Astrocyte (in vitro differentiated cells and primary cell): Measurements from ENCODE around the gene SCYL1.
A peak's percentile ranks its signal among the peaks of the same experiment; 100 is the strongest.

Experiments used
- EZH2 ChIP-seq: IDR thresholded peaks from 2 replicates; pipeline ENCODE4 v1.6.1; 2012; ENCODE audit warnings: mild to moderate bottlenecking, low read length, inconsistent platforms; ENCODE audit not compliant: insufficient read depth
- TF ChIP-seq, protein P1 (sequence below): IDR thresholded peaks from 2 replicates; pipeline ENCODE4 v1.5.1; 2011; ENCODE audit warnings: low read depth, mild to moderate bottlenecking, inconsistent platforms, low read length, moderate library complexity; ENCODE audit not compliant: insufficient read depth

DNA sequence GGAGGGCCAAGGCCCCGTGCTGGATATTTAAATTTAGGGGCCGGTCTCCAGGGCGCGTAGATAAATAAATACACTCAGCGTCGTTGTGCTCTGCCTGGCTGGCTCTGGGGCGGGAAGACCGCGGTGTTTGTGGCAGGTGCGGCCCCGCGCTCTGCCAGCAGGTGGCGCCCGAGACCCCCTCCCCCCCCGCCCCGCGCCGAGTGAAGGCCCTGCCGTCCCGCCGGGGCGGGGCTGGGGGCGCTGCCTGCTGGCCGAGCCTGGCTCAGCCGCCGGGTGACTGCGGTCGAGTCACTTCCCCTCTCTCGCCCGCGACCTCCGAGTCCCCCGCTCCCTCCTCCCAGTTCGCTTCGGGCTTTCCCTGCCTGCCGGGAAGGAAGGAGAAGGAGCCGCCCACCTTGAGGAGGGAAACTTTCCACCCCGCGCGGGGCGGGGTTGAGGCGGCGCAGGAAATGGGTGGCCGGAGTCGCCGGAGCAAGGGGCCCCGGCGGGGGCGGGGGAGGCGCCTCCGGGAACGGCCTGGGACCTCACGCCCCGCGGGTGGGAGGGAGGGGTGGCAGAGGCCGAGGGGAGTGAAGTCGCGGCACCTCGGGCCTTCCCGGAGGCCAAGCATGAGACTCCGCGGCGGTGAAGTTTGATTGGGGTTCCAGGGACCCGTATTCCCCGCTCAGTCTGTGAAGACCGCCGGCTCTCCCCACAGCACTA lies 49.4 kb downstream of the SCYL1 start:
- TF ChIP-seq, protein P1, sequence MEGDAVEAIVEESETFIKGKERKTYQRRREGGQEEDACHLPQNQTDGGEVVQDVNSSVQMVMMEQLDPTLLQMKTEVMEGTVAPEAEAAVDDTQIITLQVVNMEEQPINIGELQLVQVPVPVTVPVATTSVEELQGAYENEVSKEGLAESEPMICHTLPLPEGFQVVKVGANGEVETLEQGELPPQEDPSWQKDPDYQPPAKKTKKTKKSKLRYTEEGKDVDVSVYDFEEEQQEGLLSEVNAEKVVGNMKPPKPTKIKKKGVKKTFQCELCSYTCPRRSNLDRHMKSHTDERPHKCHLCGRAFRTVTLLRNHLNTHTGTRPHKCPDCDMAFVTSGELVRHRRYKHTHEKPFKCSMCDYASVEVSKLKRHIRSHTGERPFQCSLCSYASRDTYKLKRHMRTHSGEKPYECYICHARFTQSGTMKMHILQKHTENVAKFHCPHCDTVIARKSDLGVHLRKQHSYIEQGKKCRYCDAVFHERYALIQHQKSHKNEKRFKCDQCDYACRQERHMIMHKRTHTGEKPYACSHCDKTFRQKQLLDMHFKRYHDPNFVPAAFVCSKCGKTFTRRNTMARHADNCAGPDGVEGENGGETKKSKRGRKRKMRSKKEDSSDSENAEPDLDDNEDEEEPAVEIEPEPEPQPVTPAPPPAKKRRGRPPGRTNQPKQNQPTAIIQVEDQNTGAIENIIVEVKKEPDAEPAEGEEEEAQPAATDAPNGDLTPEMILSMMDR = peak; percentile 50
- TF ChIP-seq EZH2 = no peak
